Ishikawa (cell line): Measurements from ENCODE around the gene UBALD2.

Experiments
- EP300 ChIP-seq: IDR thresholded peaks from 2 replicates; pipeline ENCODE4 v1.6.1; 2012; ENCODE audit warnings: borderline replicate concordance
- MAX ChIP-seq: IDR thresholded peaks from 2 replicates; pipeline ENCODE4 v1.6.1; 2012
- REST ChIP-seq: IDR thresholded peaks from 2 replicates; pipeline ENCODE4 v1.6.1; 2012; ENCODE audit warnings: low read depth, mild to moderate bottlenecking
- TAF1 ChIP-seq: IDR thresholded peaks from 2 replicates; pipeline ENCODE4 v1.6.1; 2012; ENCODE audit warnings: low read depth, mild to moderate bottlenecking
- TEAD4 ChIP-seq: IDR thresholded peaks from 2 replicates; pipeline ENCODE4 v1.6.1; 2012
- YY1 ChIP-seq: IDR thresholded peaks from 2 replicates; pipeline ENCODE4 v1.6.1; 2012; ENCODE audit warnings: low read depth

GRCh38 chr17:76276069-76276431 lies 10.9 kb downstream of the UBALD2 start:
- no peak for TF ChIP-seq REST
- TF ChIP-seq EP300: no peak
- no peak for TF ChIP-seq YY1
- TF ChIP-seq MAX: no peak
- no peak for TF ChIP-seq TAF1
- no peak for TF ChIP-seq TEAD4
